K562 (cell line): ENCODE data around the gene ZNF581. TPM values are rescaled to one million over a fixed set of nuclear protein-coding genes. Genes with fewer than 3 reads are reported as not detected.

Source experiments
- ATAC-seq: fragments of 200-7000 bp; cut with Tn5 transposase; 3 replicates; pipeline ENCODE4 v1.9.1; 2020; ENCODE audit warnings: moderate library complexity
- BruUV-seq: library from RNA; stranded (reverse); fragments of 400-500 nt; replicated peaks from 2 replicates; lab custom pipeline; 2021; lab: Mats Ljungman, UMichigan
- CTCF ChIA-PET: fragments of 300-600 bp; formaldehyde crosslinking; extraction: SDS; loops from one replicate; lab custom pipeline; 2021; ENCODE audit warnings: low intra/inter-chr PET ratio; lab: Yijun Ruan, JAX
- POLR2A ChIA-PET: fragments of 300-600, 350-650 bp; sonication (Branson Sonifier 250); formaldehyde crosslinking; extraction: SDS; loops from one replicate; lab custom pipeline; 2021; ENCODE audit warnings: antibody characterized with exemption, inconsistent platforms; lab: Yijun Ruan, JAX
- DNase-seq, 4 experiments: peaks; one replicate each; pipeline versions ENCODE4 v3.0.0 to v3.0.0-alpha.2; 2011 to 2018; ENCODE audit warnings: low spot score in 3 of 4, mixed read lengths in 3 of 4; ENCODE audit errors: extremely low read depth in 1 of 4
- FAIRE-seq: peaks from 2 replicates; lab custom pipeline; 2011; peaks lifted over from hg19 to GRCh38; lab: Jason Lieb, UNC
- H2AFZ ChIP-seq: 2 replicates; pipeline ENCODE4 v1.6.0; 2011; ENCODE audit warnings: low read depth, low read length, control low read depth, inconsistent platforms
- H3K27ac ChIP-seq: fragments of 200-600 bp; 3 replicates; pipeline ENCODE4 v1.8.0; 2011; ENCODE audit warnings: low read depth, mild to moderate bottlenecking, control low read depth, inconsistent platforms, low read length, moderate library complexity, mixed read lengths; ENCODE audit errors: extremely low read depth
- H3K27me3 ChIP-seq, 2 experiments: fragments of 300-600 bp in 1 of 2; 2 replicates in 1 of 2; 3 replicates in 1 of 2; pipeline versions ENCODE4 v1.6.0 to v1.8.0; 2011; ENCODE audit warnings: inconsistent platforms in 2 of 2, low read length in 2 of 2, mild to moderate bottlenecking in 1 of 2, mixed read lengths in 1 of 2, moderate library complexity in 1 of 2; ENCODE audit not compliant: control insufficient read depth in 2 of 2, insufficient read depth in 2 of 2
- H3K36me3 ChIP-seq: fragments of 300-600 bp; 3 replicates; pipeline ENCODE4 v1.8.0; 2011; ENCODE audit warnings: mild to moderate bottlenecking, low read length, inconsistent platforms; ENCODE audit not compliant: control insufficient read depth, insufficient read depth
- H3K4me1 ChIP-seq, 2 experiments: fragments of 200-600 bp in 1 of 2; replicated peaks in 1 of 2; 2 replicates in 1 of 2; 3 replicates in 1 of 2; pipeline versions ENCODE4 v1.5.1 to v1.8.0; 2011; ENCODE audit warnings: inconsistent platforms in 2 of 2, low read length in 2 of 2, mild to moderate bottlenecking in 1 of 2, mixed read lengths in 1 of 2, moderate library complexity in 1 of 2; ENCODE audit not compliant: control insufficient read depth in 2 of 2, insufficient read depth in 2 of 2
- H3K4me2 ChIP-seq: 2 replicates; pipeline ENCODE4 v1.6.1; 2011; ENCODE audit warnings: low read length, control low read depth, inconsistent platforms, mixed read lengths; ENCODE audit not compliant: insufficient read depth
- H3K4me3 ChIP-seq: fragments of 200-600 bp; sonication (generic), shearing (Covaris generic); 2 replicates; pipeline ENCODE4 v1.5.1; 2016; ENCODE audit warnings: control low read depth, inconsistent platforms
- H3K79me2 ChIP-seq: fragments of 200-600 bp; 3 replicates; pipeline ENCODE4 v1.8.0; 2011; ENCODE audit warnings: low read length, inconsistent platforms; ENCODE audit not compliant: control insufficient read depth, insufficient read depth
- H3K9ac ChIP-seq, 2 experiments: 2 replicates each; pipeline versions ENCODE4 v1.6.0 to v1.6.1; 2011; ENCODE audit warnings: low read depth in 2 of 2, low read length in 2 of 2, control low read depth in 1 of 2, inconsistent platforms in 1 of 2, mild to moderate bottlenecking in 1 of 2, mixed read lengths in 1 of 2; ENCODE audit not compliant: insufficient read depth in 1 of 2
- H3K9me1 ChIP-seq: one replicate; pipeline ENCODE4 v1.6.0; 2011; ENCODE audit warnings: inconsistent platforms, mild to moderate bottlenecking, low read length, moderate library complexity; ENCODE audit not compliant: control insufficient read depth, insufficient read depth
- H3K9me3 ChIP-seq: replicated peaks from 2 replicates; pipeline ENCODE4 v1.5.1; 2011; ENCODE audit warnings: low read depth, low read length, inconsistent platforms; ENCODE audit not compliant: control insufficient read depth, insufficient read depth
- H4K20me1 ChIP-seq: replicated peaks from 2 replicates; pipeline ENCODE4 v1.6.1; 2011; ENCODE audit warnings: low read length, inconsistent platforms, mixed read lengths; ENCODE audit not compliant: control insufficient read depth, insufficient read depth
- ARID2 ChIP-seq: fragments of 450-650 bp; IDR thresholded peaks from 2 replicates; pipeline ENCODE4 v1.6.1; 2017; ENCODE audit warnings: antibody characterized with exemption, mild to moderate bottlenecking
- ATF7 ChIP-seq: fragments of 450-650 bp; IDR thresholded peaks from 2 replicates; pipeline ENCODE4 v1.7.1; 2014; ENCODE audit warnings: mild to moderate bottlenecking, moderate library complexity
- CCNT2 ChIP-seq: IDR thresholded peaks from 2 replicates; pipeline ENCODE4 v1.6.1; 2011; ENCODE audit warnings: borderline replicate concordance, low read depth, mild to moderate bottlenecking, moderate library complexity, mixed read lengths, low read length; ENCODE audit not compliant: insufficient read length; ENCODE audit errors: extremely low read depth
- CHCHD3 ChIP-seq: fragments of 250-450 bp; sonication (Bioruptor Pico); IDR thresholded peaks from 2 replicates; pipeline ENCODE4 v2.1.2; 2022; ENCODE audit warnings: mild to moderate bottlenecking
- ETV5 ChIP-seq: sonication (generic); formaldehyde crosslinking; IDR thresholded peaks from 2 replicates; pipeline ENCODE4 v1.4.0; 2020; ENCODE audit warnings: low read depth, mild to moderate bottlenecking, missing genetic modification reagents
- HBP1 ChIP-seq: fragments of 450-650 bp; formaldehyde crosslinking; IDR thresholded peaks from 2 replicates; pipeline ENCODE4 v1.4.0; 2022; ENCODE audit warnings: missing genetic modification characterization
- MAZ ChIP-seq, 2 experiments: fragments of 450-650 bp in 1 of 2; sonication (generic) in 1 of 2; formaldehyde crosslinking; IDR thresholded peaks in 1 of 2; conservative IDR thresholded peaks in 1 of 2; 2 replicates each; pipeline versions ENCODE4 v1.4.0 to v1.5.0; 2020; ENCODE audit warnings: mild to moderate bottlenecking in 1 of 2, missing genetic modification reagents in 1 of 2
- PHB ChIP-seq: fragments of 250-450 bp; sonication (Bioruptor Pico); IDR thresholded peaks from 2 replicates; pipeline ENCODE4 v1.5.0; 2021
- SAP30 ChIP-seq: fragments of 200-600 bp; sonication (generic); IDR thresholded peaks from 2 replicates; pipeline ENCODE4 v1.6.1; 2012; ENCODE audit warnings: borderline replicate concordance, low read depth, mild to moderate bottlenecking, moderate library complexity, low read length, control low read depth, inconsistent platforms; ENCODE audit not compliant: insufficient read depth, poor library complexity, severe bottlenecking
- TFE3 ChIP-seq: fragments of 450-650 bp; formaldehyde crosslinking; IDR thresholded peaks from 2 replicates; pipeline ENCODE4 v1.4.0; 2020; ENCODE audit warnings: mild to moderate bottlenecking, mixed read lengths
- ZFP30 ChIP-seq: fragments of 250-450 bp; sonication (Bioruptor Pico); IDR thresholded peaks from 2 replicates; pipeline ENCODE4 v1.8.0; 2022; ENCODE audit warnings: moderate library complexity, mild to moderate bottlenecking, inconsistent platforms, borderline replicate concordance
- WGBS: fragments of 100-300 bp; shearing (Covaris generic); methylation state at CpG from one replicate; pipeline ENCODE4 v1.1.6; 2016; ENCODE audit warnings: low coverage, mixed read lengths; ENCODE audit not compliant: insufficient coverage; ENCODE audit errors: missing lambda C conversion rate; 5-methylcytosine and 5-hydroxymethylcytosine counted together
- in situ Hi-C: fragments of 300-500 bp; cut with MboI; formaldehyde crosslinking; loops from 4 replicates; pipeline ENCODE4 v1.15.0; 2018; ENCODE audit warnings: inconsistent platforms, mixed read lengths
- intact Hi-C: fragments of 100-400 bp; cut with micrococcal nuclease; formaldehyde crosslinking; loops from 2 replicates; pipeline ENCODE4 v1.14.2; 2022
- polyA plus RNA-seq, 8 experiments: library from polyadenylated mRNA; depleted of rRNA in 4 of 8; stranded (reverse) in 5 of 8; unstranded in 3 of 8; fragments of >200 nt; fragmentation: Nextera tagmentation in 2 of 8; fragmentation: Illumina TruSeq in 1 of 8; extraction: Ambion mirVana in 2 of 8; extraction: Trizol in 1 of 8; gene quantifications; 2 replicates each; pipeline versions ENCODE4 v1.2.1 to v1.2.3, GENCODE V29; 2011 to 2014; ENCODE audit warnings: inconsistent platforms in 1 of 8, missing spikeins in 1 of 8
- total RNA-seq, 7 experiments: library from RNA; depleted of rRNA in 6 of 7; stranded (reverse); fragments of >200 nt in 6 of 7; fragmentation: Illumina TruSeq in 2 of 7; extraction: Trizol in 2 of 7; gene quantifications; 2 replicates each; pipeline versions ENCODE4 v1.2.1 to v1.2.3, GENCODE V29; 2011 to 2021; ENCODE audit warnings: low replicate concordance in 1 of 7
- TF ChIP-seq, protein P1 (sequence below): sonication (generic); formaldehyde crosslinking; IDR thresholded peaks from 2 replicates; pipeline ENCODE4 v1.8.0; 2022; ENCODE audit warnings: missing genetic modification reagents, mild to moderate bottlenecking, borderline replicate concordance
- TF ChIP-seq, protein P2 (sequence below): sonication (generic); formaldehyde crosslinking; IDR thresholded peaks from 2 replicates; pipeline ENCODE4 v1.5.0; 2020; ENCODE audit warnings: missing genetic modification reagents

ZNF581 gene
- total and polyA plus RNA-seq, 9 of the 15 experiments (the other 6 are each of a cell fraction or from before 2014, with no cell fraction given): 2.4 to 39.4 (median 15.4) TPM

GRCh38 chr19:55598719-55599467, 44.6 kb upstream of the ZNF581 start:
- Histone ChIP-seq H3K9me3 (peaks cover 5% of the 10 kb centered on the region; the same call in 1 of the 2 replicates), H3K9me1 (no peaks in the 10 kb centered on the region), H3K27me3 (no peaks in the 10 kb centered on the region), H3K9ac (peak overlapping the region; percentile 96 to 99), H2AFZ (peak overlapping the region; percentile 100), H3K79me2 (peaks cover 18% of the 10 kb centered on the region), H3K36me3 (peaks cover 26% of the 10 kb centered on the region; the same call in 2 of the 3 replicates), H3K27ac (peak overlapping the region; percentile 100), H3K4me2 (peak overlapping the region; percentile 99), H4K20me1 (no peaks in the 10 kb centered on the region), H3K4me3 (peak overlapping the region; percentile 60), H3K4me1 (peaks cover 22 to 35% of the 10 kb centered on the region in 2 experiments; a peak in 4 of 5 replicates)
- DNase-seq: peak; percentile 86 to 93 (median 92)
- BruUV-seq: no TSS peak
- ChIA-PET CTCF (no interaction called here), POLR2A (interaction anchor here (0.6 to 3.4 kb wide), 18 partner anchors 11 to 514 kb away, joined by 3 to 22 read pairs (median 4); partner anchors contain the start of genes U2AF2 and ZNF579)
- intact Hi-C loops: no loop called here
- in situ Hi-C loops: no loop called here
- 5% methylated on average over 18 of the region's 26 CpGs for WGBS
- FAIRE-seq: peak; percentile 97
- ATAC-seq: peak; percentile 87
- TF ChIP-seq, protein P1, sequence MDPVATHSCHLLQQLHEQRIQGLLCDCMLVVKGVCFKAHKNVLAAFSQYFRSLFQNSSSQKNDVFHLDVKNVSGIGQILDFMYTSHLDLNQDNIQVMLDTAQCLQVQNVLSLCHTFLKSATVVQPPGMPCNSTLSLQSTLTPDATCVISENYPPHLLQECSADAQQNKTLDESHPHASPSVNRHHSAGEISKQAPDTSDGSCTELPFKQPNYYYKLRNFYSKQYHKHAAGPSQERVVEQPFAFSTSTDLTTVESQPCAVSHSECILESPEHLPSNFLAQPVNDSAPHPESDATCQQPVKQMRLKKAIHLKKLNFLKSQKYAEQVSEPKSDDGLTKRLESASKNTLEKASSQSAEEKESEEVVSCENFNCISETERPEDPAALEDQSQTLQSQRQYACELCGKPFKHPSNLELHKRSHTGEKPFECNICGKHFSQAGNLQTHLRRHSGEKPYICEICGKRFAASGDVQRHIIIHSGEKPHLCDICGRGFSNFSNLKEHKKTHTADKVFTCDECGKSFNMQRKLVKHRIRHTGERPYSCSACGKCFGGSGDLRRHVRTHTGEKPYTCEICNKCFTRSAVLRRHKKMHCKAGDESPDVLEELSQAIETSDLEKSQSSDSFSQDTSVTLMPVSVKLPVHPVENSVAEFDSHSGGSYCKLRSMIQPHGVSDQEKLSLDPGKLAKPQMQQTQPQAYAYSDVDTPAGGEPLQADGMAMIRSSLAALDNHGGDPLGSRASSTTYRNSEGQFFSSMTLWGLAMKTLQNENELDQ (CRISPR knock-in tag): no peak
- TF ChIP-seq CCNT2 (peak; percentile 83), ARID2 (no peak), CHCHD3 (CRISPR knock-in tag) (no peak), MAZ (CRISPR knock-in tag; conservative IDR thresholded peaks at IDR 0.05 in 1 of 2, IDR thresholded peaks at IDR 0.05 in 1 of 2) (peak; percentile 95 to 97), ZFP30 (no peak), ATF7 (peak; percentile 71; the same call in 1 of the 2 replicates), SAP30 (peak; percentile 67), TFE3 (CRISPR knock-in tag) (no peak), PHB (0 out of 2 replicates have a peak, but pooled peaks have one; percentile 56), HBP1 (CRISPR knock-in tag) (peak; percentile 84), ETV5 (no peak)
- TF ChIP-seq, protein P2, sequence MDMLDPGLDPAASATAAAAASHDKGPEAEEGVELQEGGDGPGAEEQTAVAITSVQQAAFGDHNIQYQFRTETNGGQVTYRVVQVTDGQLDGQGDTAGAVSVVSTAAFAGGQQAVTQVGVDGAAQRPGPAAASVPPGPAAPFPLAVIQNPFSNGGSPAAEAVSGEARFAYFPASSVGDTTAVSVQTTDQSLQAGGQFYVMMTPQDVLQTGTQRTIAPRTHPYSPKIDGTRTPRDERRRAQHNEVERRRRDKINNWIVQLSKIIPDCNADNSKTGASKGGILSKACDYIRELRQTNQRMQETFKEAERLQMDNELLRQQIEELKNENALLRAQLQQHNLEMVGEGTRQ: no peak
